ENCODE measurements around the gene TFPI.

The TFPI gene

DNA sequence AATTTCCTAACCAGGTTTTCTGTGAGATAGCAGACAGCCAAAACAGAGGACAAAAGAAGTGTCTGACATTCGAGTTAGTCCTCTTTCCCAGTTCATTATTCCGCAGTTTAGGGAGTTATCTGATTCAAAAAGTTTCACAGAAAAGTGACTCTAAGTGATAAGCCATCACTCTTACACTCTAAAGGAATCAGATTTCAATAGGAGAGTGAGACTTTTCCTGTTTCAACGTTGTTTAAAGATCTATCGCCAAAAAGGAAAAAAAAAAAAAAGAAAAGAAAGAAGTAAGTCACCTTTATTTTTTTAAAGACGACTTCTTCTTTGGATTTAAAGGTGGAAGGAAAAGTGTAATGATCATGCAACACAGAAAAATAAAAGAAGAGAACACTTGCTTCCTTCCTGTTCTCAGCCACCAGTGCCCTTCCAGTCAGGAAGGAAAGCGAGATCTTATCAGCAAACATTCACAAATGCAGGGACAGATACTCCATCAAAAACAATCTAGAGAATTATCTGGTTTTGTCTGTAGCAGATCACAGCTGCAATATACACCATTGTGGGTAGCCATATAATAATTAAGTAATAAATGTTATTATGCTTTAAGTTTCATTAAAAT lies 49.8 kb downstream of the TFPI start:
- DNase-seq (ENCODE audit: low read depth): no peak

- DNase-seq (ENCODE audit: low read depth): no peak
These were observed 50.5 kb downstream of the TFPI start for GRCh38 chr2:187503700-187504099.

- no peak for DNase-seq (ENCODE audit: low read depth)
These were observed 51.8 kb downstream of the TFPI start for GRCh38 chr2:187502467-187502866.

DNA sequence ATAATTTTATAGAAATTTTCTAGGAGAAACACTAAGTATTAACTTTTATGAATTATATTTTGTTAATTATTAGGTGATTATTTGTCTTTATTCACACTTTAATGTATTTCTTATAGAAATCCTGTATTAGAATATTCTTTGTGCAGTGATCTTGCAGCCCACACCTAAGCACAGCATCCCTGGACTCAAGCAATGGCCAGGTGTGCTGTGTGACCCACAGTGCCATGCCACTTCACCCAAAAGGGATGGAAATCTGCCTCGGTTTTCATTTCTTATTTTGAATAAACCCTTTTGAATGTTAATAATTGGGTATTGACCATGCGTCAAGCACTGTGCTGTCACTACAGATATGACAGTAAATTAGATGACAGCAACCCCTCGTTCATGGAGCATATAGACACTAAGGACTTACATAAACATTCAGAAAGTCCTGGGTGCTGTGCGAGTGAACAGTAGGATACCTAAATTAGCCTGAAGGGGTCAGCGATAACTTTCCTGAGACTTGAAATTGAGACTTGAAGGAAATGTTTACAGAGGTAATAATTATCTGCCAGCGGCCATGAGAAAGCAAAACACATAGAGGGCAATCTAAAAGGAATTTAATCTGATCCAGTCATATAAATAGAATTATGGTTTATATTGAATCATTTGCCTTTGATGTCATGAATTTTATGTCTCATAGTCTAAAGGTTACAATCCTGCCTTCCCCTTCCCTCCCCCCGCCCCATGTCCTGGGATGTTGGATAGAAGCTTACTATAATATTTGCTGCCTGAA lies 53.5 kb downstream of the TFPI start:
- DNase-seq (ENCODE audit: low read depth): no peak

DNA sequence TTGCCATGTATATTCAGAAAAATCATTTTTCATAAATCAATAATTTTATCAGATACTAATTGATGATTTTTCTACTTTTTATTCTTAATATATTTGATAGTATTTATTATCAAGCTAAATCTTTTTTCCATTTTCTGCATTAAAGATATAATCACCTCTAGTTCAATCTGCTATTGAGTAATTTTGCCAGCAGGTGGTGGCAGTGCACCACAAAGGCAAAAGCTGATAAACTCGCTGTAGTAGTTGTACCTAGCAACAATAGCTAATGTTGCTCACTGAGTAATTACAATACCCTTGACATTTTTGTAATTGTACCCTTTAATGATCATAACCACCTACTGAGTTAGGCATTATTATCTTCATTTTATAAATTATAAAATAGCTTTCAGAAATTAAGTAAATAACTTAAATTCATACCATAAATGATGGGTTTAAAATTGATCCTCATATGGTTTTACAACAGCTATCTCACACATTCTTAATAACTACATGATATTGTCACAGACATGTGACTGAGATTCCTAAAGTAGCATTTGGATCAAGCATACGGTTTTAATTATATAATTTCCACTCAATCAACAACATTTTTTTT lies 54.2 kb downstream of the TFPI start:
- DNase-seq (ENCODE audit: low read depth): no peak

DNA sequence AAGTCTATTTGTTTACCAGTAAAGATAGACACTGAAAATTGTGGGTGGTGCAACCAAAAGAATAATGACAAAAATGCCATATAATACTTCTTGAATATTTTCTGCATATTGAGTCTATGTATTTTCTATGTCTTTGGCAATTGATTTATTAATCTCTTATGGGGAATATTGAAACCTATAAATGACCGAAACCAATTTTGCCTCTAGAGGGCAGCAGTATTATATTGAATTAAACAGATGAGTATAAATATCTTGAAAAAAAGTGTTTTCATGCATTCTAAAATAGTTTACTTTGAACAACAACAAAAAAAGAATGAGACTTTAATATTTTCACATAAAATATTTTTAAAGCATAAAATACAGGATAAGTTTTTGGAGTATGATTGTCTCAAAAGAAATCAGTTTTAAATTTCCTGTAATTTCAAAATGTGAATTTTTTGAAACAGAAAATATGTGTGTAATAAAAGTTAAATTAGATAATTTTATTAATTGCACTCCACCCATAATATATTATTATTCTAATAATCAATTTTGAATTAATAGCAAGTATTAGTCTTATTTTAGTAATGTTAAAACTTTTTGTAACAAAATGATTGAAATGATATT lies 56.3 kb downstream of the TFPI start:
- DNase-seq (ENCODE audit: low read depth): no peak

- DNase-seq (ENCODE audit: low read depth): no peak
These were observed 57.1 kb downstream of the TFPI start for GRCh38 chr2:187497140-187497539.

- no peak for DNase-seq (ENCODE audit: low read depth)
These were observed 58.9 kb downstream of the TFPI start for GRCh38 chr2:187495324-187495723.

- no peak for DNase-seq (ENCODE audit: low read depth)
These were observed 60.2 kb downstream of the TFPI start for GRCh38 chr2:187493877-187494568.

- DNase-seq (ENCODE audit: low read depth): no peak
These were observed 61.1 kb downstream of the TFPI start for GRCh38 chr2:187493180-187493579.

- DNase-seq (ENCODE audit: low read depth): no peak
These were observed 68.0 kb downstream of the TFPI start for GRCh38 chr2:187486241-187486640.

- DNase-seq (ENCODE audit: low read depth): no peak
These were observed 68.7 kb downstream of the TFPI start for GRCh38 chr2:187485523-187485922.

DNA sequence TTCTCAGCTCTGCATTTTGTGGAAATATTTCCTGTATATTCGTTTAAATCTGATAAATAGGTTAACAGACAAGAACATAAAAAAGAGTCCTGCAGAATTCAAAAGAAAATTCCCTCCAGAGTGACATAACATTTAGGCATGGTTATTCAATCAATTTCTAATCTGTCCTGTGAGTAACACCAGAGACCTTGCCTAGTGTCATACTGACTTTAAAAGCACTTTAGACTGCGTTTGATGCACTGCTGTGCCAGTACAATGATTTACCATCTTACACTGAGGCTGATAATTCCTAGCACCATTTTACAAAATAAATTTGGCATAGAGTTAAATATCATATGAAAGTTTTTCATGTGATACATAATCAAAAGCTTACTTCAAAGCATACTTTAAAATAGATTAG lies 70.7 kb downstream of the TFPI start:
- no peak for DNase-seq (ENCODE audit: low read depth)

- no peak for DNase-seq (ENCODE audit: low read depth)
These were observed 71.4 kb downstream of the TFPI start for GRCh38 chr2:187482796-187483195.

DNA sequence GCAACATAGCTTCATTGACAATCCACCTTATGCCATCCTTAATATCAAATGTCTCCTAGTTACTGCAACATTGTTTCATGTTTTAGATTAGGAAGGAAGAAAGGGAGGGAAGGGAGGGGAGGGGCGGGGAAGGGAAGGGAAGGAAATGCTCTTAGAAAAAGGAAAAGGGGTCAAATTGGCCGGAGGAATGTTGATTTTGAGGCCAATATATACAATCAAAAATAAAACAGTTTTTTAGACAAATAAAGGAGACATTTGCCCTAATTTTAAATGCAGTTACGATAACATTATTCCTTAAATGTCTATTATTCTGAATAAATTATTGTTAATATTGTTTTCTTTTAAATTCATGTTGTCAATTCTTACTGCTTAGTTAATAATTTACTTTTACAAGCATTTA lies 72.7 kb downstream of the TFPI start:
- no peak for DNase-seq (ENCODE audit: low read depth)

DNA sequence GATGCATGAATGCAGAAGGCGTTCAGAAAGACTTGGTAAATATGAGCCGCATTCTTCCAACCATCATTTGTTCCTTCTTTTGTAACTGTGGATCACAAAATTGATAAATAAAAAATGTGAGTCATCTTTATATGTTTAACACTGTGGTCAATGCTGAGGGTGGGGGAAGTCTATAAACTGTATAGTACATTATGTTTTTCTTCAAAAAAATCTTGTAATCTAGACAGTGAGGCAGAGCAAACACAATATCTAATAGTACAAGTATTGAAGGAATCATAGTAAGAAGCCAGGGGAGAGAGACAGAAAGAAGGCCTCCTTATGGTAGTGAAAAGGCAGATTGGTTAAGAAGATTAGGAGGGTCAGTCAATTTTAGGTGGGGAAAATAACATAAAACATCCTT lies 75.5 kb downstream of the TFPI start:
- DNase-seq (ENCODE audit: low read depth): no peak

DNA sequence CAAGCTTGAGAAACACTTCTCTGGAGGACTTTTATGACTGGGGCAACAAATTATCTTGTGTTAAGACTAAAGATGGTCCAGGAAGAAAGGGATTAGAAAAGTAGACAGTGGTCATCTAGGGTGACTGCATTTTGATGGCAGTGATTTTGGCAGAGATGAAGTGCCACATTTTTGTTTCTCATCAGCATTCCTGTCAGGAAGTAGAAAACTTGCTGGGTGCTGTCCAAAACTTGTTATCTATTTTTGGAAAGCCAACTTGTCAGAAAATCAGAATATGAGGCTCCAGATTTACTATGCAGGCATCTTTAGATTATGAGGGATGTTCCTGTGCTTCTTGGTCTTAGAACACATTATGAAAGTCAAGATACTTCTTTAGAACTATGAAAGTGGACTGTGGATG lies 77.2 kb downstream of the TFPI start:
- DNase-seq (ENCODE audit: low read depth): no peak

GRCh38 chr2:187475499-187476248 lies 78.6 kb downstream of the TFPI start:
- DNase-seq (ENCODE audit: low read depth): no peak

GRCh38 chr2:187470698-187471097 lies 83.5 kb downstream of the TFPI start:
- no peak for DNase-seq (ENCODE audit: low read depth)

GRCh38 chr2:187469538-187469937 lies 84.7 kb downstream of the TFPI start:
- no peak for DNase-seq (ENCODE audit: low read depth)

DNA sequence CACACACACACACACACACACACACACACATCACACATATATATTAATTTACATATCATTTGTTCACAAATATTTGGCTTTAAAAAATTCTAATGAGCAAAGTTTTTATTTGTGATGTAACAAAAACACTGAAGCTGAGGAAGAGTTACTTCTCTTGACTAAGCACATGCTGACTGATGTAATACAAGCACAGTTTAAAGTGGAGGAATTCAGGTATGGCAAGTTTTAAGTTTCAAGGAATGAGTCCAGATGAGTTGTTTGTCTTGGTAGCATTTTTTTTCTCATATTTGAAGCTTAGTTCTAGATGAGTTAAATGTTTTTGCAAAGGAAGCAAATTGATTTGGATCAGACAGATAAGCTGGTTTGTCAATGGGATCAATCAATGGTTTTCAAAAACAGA lies 86.0 kb downstream of the TFPI start:
- DNase-seq (ENCODE audit: low read depth): no peak
